Adipocyte (in vitro differentiated cells): ENCODE results near the gene DZIP1.
"Not testable (repeated sequence)": the region's sequence is repeated elsewhere in the genome, so short reads cannot be mapped to it uniquely, and the experiment has no call there.

ENCODE experiments used
- DNase-seq: peaks from one replicate; pipeline ENCODE4 v3.0.0-alpha.2; 2015; ENCODE audit warnings: low read depth
- H3K27me3 ChIP-seq: replicated peaks from 2 replicates; pipeline ENCODE4 v1.7.0; 2013; ENCODE audit warnings: mild to moderate bottlenecking, low read length, moderate library complexity; ENCODE audit not compliant: control insufficient read depth, insufficient read depth
- H3K36me3 ChIP-seq: 2 replicates; pipeline ENCODE4 v1.7.0; 2013; ENCODE audit warnings: low read length, mild to moderate bottlenecking, moderate library complexity; ENCODE audit not compliant: control insufficient read depth, insufficient read depth, severe bottlenecking
- H3K4me1 ChIP-seq: 2 replicates; pipeline ENCODE4 v1.7.0; 2013; ENCODE audit warnings: mild to moderate bottlenecking, low read length, moderate library complexity; ENCODE audit not compliant: control insufficient read depth, insufficient read depth
- H3K4me3 ChIP-seq: 2 replicates; pipeline ENCODE4 v1.7.0; 2013; ENCODE audit warnings: mild to moderate bottlenecking, low read length, moderate library complexity
- H3K9ac ChIP-seq: 2 replicates; pipeline ENCODE4 v1.7.0; 2013; ENCODE audit warnings: mild to moderate bottlenecking, low read length, moderate library complexity
- H3K9me3 ChIP-seq: 2 replicates; pipeline ENCODE4 v1.7.0; 2013; ENCODE audit warnings: mild to moderate bottlenecking, low read length, moderate library complexity; ENCODE audit not compliant: control insufficient read depth

DZIP1 gene

GRCh38 chr13:95593462-95593861, 51.0 kb downstream of the DZIP1 start:
- Histone ChIP-seq H3K4me1 (no peaks in the 10 kb centered on the region), H3K9me3 (no peaks in the 10 kb centered on the region), H3K4me3 (no peak overlapping the region), H3K36me3 (peaks cover 55% of the 10 kb centered on the region), H3K27me3 (no peaks in the 10 kb centered on the region), H3K9ac (no peak overlapping the region)
- DNase-seq = no peak

- Histone ChIP-seq H3K36me3 (peaks cover 74% of the 10 kb centered on the region), H3K4me1 (no peaks in the 10 kb centered on the region), H3K27me3 (no peaks in the 10 kb centered on the region), H3K4me3 (no peak overlapping the region), H3K9me3 (no peaks in the 10 kb centered on the region), H3K9ac (no peak overlapping the region)
- DNase-seq = no peak
Measured at GRCh38 chr13:95588721-95589120, 55.8 kb downstream of the DZIP1 start.

GRCh38 chr13:95588134-95588533, 56.4 kb downstream of the DZIP1 start:
- no peaks in the 10 kb centered on the region for H3K27me3 ChIP-seq
- no peak overlapping the region for H3K9ac ChIP-seq
- no peaks in the 10 kb centered on the region for H3K9me3 ChIP-seq
- H3K4me1 ChIP-seq = no peaks in the 10 kb centered on the region
- no peak for DNase-seq
- H3K4me3 ChIP-seq = no peak overlapping the region
- H3K36me3 ChIP-seq = peaks cover 74% of the 10 kb centered on the region

GRCh38 chr13:95585867-95586266, 58.6 kb downstream of the DZIP1 start:
- Histone ChIP-seq H3K9me3 (no peaks in the 10 kb centered on the region), H3K4me1 (no peaks in the 10 kb centered on the region), H3K27me3 (no peaks in the 10 kb centered on the region), H3K9ac (no peak overlapping the region), H3K4me3 (no peak overlapping the region), H3K36me3 (peaks cover 83% of the 10 kb centered on the region)
- DNase-seq = no peak

- no peak for DNase-seq
- Histone ChIP-seq H3K36me3 (peaks cover 52% of the 10 kb centered on the region), H3K27me3 (no peaks in the 10 kb centered on the region), H3K4me1 (no peaks in the 10 kb centered on the region), H3K9ac (no peak overlapping the region), H3K4me3 (no peak overlapping the region), H3K9me3 (no peaks in the 10 kb centered on the region)
Measured at GRCh38 chr13:95579303-95579702, 65.2 kb downstream of the DZIP1 start.

GRCh38 chr13:95573221-95573620, 71.3 kb downstream of the DZIP1 start:
- no peak overlapping the region for H3K4me3 ChIP-seq
- DNase-seq = peak; percentile 18
- H3K9ac ChIP-seq = no peak overlapping the region
- no peaks in the 10 kb centered on the region for H3K9me3 ChIP-seq
- peaks cover 4% of the 10 kb centered on the region for H3K27me3 ChIP-seq
- H3K36me3 ChIP-seq = peaks cover 11% of the 10 kb centered on the region
- peaks cover 7% of the 10 kb centered on the region for H3K4me1 ChIP-seq

- Histone ChIP-seq H3K36me3 (no peaks in the 10 kb centered on the region), H3K4me1 (peaks cover 7% of the 10 kb centered on the region), H3K9ac (no peak overlapping the region), H3K27me3 (peaks cover 4% of the 10 kb centered on the region), H3K4me3 (no peak overlapping the region), H3K9me3 (no peaks in the 10 kb centered on the region)
- no peak for DNase-seq
Measured at GRCh38 chr13:95571941-95572340, 72.6 kb downstream of the DZIP1 start.

GRCh38 chr13:95570016-95570415, 74.5 kb downstream of the DZIP1 start:
- H3K9ac ChIP-seq = no peak overlapping the region
- no peak overlapping the region for H3K4me3 ChIP-seq
- peaks cover 4% of the 10 kb centered on the region for H3K27me3 ChIP-seq
- H3K9me3 ChIP-seq = no peaks in the 10 kb centered on the region
- H3K4me1 ChIP-seq = peaks cover 7% of the 10 kb centered on the region
- H3K36me3 ChIP-seq = no peaks in the 10 kb centered on the region
- DNase-seq = no peak

GRCh38 chr13:95568131-95568530, 76.4 kb downstream of the DZIP1 start:
- H3K36me3 ChIP-seq = no peaks in the 10 kb centered on the region
- H3K27me3 ChIP-seq = peaks cover 4% of the 10 kb centered on the region
- DNase-seq = no peak
- no peak overlapping the region for H3K4me3 ChIP-seq
- no peaks in the 10 kb centered on the region for H3K9me3 ChIP-seq
- peaks cover 6% of the 10 kb centered on the region for H3K4me1 ChIP-seq
- H3K9ac ChIP-seq = no peak overlapping the region

- H3K4me1 ChIP-seq, H3K36me3 ChIP-seq, DNase-seq, H3K9ac ChIP-seq, H3K27me3 ChIP-seq, H3K4me3 ChIP-seq, H3K9me3 ChIP-seq: not testable (repeated sequence)
Measured at GRCh38 chr13:95565758-95566157, 78.7 kb downstream of the DZIP1 start.

- H3K9ac ChIP-seq = no peak overlapping the region
- H3K27me3 ChIP-seq = peaks cover 14% of the 10 kb centered on the region
- H3K4me1 ChIP-seq = peaks cover 4% of the 10 kb centered on the region
- H3K36me3 ChIP-seq = no peaks in the 10 kb centered on the region
- H3K9me3 ChIP-seq = no peaks in the 10 kb centered on the region
- H3K4me3 ChIP-seq = no peak overlapping the region
- peak; percentile 69 for DNase-seq
Measured at GRCh38 chr13:95564733-95565291, 79.7 kb downstream of the DZIP1 start.

- Histone ChIP-seq H3K36me3 (no peaks in the 10 kb centered on the region), H3K4me1 (peaks cover 4% of the 10 kb centered on the region), H3K9ac (no peak overlapping the region), H3K9me3 (no peaks in the 10 kb centered on the region), H3K4me3 (no peak overlapping the region), H3K27me3 (peaks cover 19% of the 10 kb centered on the region)
- DNase-seq = no peak
Measured at GRCh38 chr13:95564091-95564490, 80.4 kb downstream of the DZIP1 start.
